ENCODE results near the gene CERT1.

DNA sequence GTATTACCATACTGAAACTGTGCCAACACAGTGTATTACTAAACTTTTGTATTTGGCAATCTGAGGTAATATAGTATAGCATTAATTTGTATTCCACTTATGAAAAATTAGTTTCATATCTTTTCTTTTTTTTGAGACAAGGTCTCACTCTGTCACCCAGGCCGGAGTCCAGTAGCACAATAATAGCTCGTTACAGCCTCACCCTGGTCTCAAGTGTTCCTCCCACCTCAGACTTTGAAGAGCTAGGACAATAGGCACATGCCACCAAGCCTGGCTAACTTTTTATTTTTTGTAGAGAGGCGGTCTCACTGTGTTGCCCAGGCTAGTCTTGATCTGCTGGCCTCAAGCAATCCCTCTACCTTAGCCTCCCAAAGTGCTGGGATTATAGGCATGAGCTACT lies 36.4 kb upstream of the CERT1 start:
- TF ChIP-seq POU2F2 (IDR thresholded peaks at IDR 0.05; ENCODE audit: low read depth, low read length) (no peak), POLR2A (IDR thresholded peaks at IDR 0.05; ENCODE audit: low read depth, low read length) (no peak), POLR2AphosphoS5 (IDR thresholded peaks at IDR 0.05; ENCODE audit: low read depth, low read length) (no peak), PAX5 (IDR thresholded peaks at IDR 0.05; ENCODE audit: insufficient read depth, low read length, severe bottlenecking) (no peak)

All from GM12891 (cell line).